ENCODE data around the gene RNF151. TPM values are rescaled to one million over a fixed set of nuclear protein-coding genes. Genes with fewer than 3 reads are reported as not detected.
A peak's percentile ranks its signal among the peaks of the same experiment; 100 is the strongest.

The RNF151 gene
- total RNA-seq, 6 experiments from 2014 or later, result not detected

GRCh38 chr16:1991948-1992703, 25.5 kb downstream of the RNF151 start:
- Histone ChIP-seq H3K4me3 (peak overlapping the region; percentile 18 to 42 (median 18)), H3K4me1 (peaks cover 0 to 18% (median 3%) of the 10 kb centered on the region in 4 donors), H3K9me3 (no peaks in the 10 kb centered on the region), H3K27ac (no peak overlapping the region), H3K36me3 (peaks cover 0 to under 1% (median 0%) of the 10 kb centered on the region in 4 donors), H3K27me3 (peaks cover 0 to 7% of the 10 kb centered on the region in 2 donors)
- DNase-seq (peak; percentile 91 to 97 (median 97)), ATAC-seq (peak; percentile 77 to 89 (median 83))
- WGBS (ENCODE audit: insufficient coverage, low coverage, low lambda C conversion rate, missing lambda C conversion rate), result 51% methylated on average over 10 of the region's 96 CpGs
- TF ChIP-seq CTCF (IDR thresholded peaks at IDR 0.05) (no peak), POLR2A (IDR thresholded peaks at IDR 0.05) (peak; percentile 20)
- intact Hi-C loops (cut with DNase I), result no loop called here

DNA sequence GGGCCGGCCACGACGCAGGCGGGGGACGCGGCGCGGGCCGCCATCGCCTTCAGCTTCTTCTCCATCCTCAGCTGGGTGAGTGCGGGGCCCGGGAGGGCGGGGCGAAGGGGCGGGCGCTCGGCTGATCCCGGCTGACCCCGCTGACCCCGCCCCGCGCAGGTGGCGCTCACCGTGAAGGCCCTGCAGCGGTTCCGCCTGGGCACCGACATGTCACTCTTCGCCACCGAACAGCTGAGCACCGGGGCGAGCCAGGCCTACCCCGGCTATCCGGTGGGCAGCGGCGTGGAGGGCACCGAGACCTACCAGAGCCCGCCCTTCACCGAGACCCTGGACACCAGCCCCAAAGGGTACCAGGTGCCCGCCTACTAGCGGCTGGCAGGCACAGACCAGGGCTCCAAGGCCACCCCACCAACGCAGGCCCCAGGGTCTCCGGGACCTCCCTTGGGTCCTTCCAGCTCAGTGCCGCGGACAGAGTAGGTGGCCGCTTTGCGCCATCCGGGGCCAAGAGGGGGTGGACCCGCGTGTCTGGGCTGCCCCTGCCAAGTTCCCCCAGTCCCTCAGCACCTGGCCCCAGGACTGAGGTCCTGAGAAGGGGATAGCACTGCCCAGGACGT, 26.2 kb downstream of the RNF151 start:
- DNase-seq (peak in 1 of 3 donors; percentile 53), ATAC-seq (no peak)
- no peak overlapping the region for H3K27ac ChIP-seq
- H3K4me1 ChIP-seq, result peaks cover 0 to 18% (median 3%) of the 10 kb centered on the region in 4 donors
- H3K27me3 ChIP-seq, result peaks cover 0 to 7% of the 10 kb centered on the region in 2 donors
- H3K9me3 ChIP-seq, result no peaks in the 10 kb centered on the region
- H3K36me3 ChIP-seq, result peaks cover 0 to 5% (median 0%) of the 10 kb centered on the region in 4 donors
- no peak overlapping the region for H3K4me3 ChIP-seq
- intact Hi-C loops (cut with DNase I), result no loop called here
- TF ChIP-seq POLR2A (IDR thresholded peaks at IDR 0.05) (no peak), CTCF (IDR thresholded peaks at IDR 0.05) (no peak)
- WGBS (ENCODE audit: insufficient coverage, low coverage, low lambda C conversion rate, missing lambda C conversion rate), result 93% methylated on average over 3 of the region's 50 CpGs

DNA sequence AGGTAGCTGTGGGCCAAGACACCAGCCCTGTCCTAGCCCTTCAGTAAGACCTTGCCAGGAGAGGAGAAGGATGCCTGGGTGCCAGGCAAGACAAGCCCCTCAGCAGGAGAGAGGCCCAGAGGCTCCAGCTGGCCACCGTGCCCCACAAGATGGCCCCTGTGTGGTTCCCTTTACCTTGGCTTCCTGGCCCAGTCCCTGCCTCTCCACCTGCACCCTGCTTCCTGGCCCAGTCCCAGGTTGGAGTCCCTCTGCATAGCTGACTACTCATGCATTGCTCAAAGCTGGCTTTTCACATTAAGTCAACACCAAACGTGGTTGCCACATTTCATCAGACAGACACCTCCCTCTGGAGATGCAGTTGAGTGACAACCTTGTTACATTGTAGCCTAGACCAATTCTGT, 27.1 kb downstream of the RNF151 start:
- intact Hi-C loops (cut with DNase I), result no loop called here
- Histone ChIP-seq H3K4me1 (peaks cover 0 to 18% (median 3%) of the 10 kb centered on the region in 4 donors), H3K9me3 (no peaks in the 10 kb centered on the region), H3K36me3 (peaks cover 0 to 14% (median 3%) of the 10 kb centered on the region in 4 donors), H3K27me3 (peaks cover 0 to 7% of the 10 kb centered on the region in 2 donors), H3K27ac (no peak overlapping the region), H3K4me3 (no peak overlapping the region)
- ATAC-seq (peak; percentile 29 to 64 (median 55)), DNase-seq (peak; percentile 80 to 82 (median 81))
- TF ChIP-seq CTCF (IDR thresholded peaks at IDR 0.05) (no peak), POLR2A (IDR thresholded peaks at IDR 0.05) (no peak)
- 8% methylated on average over 1 of the region's 2 CpGs for WGBS (ENCODE audit: insufficient coverage, low coverage, low lambda C conversion rate, missing lambda C conversion rate)

GRCh38 chr16:1997494-1998359, 31.1 kb downstream of the RNF151 start:
- WGBS (ENCODE audit: insufficient coverage, low coverage, low lambda C conversion rate, missing lambda C conversion rate), result 78% methylated on average over 6 of the region's 26 CpGs
- no peaks in the 10 kb centered on the region for H3K9me3 ChIP-seq
- peaks cover 0 to 8% (median 0%) of the 10 kb centered on the region in 4 donors for H3K4me1 ChIP-seq
- H3K27ac ChIP-seq, result no peak overlapping the region
- DNase-seq, result no peak
- no peak overlapping the region for H3K4me3 ChIP-seq
- H3K27me3 ChIP-seq, result no peaks in the 10 kb centered on the region
- ATAC-seq, result no peak
- peaks cover 8 to 50% (median 21%) of the 10 kb centered on the region in 4 donors for H3K36me3 ChIP-seq
- TF ChIP-seq POLR2A (IDR thresholded peaks at IDR 0.05), result no peak
- TF ChIP-seq CTCF (IDR thresholded peaks at IDR 0.05), result no peak
- intact Hi-C loops (cut with DNase I), result no loop called here

Data from right lobe of liver (tissue), 6 donors.